Measurements from ENCODE around the gene PRIM2.
"Not testable (repeated sequence)": the region's sequence is repeated elsewhere in the genome, so short reads cannot be mapped to it uniquely, and the experiment has no call there.

PRIM2 gene

DNA sequence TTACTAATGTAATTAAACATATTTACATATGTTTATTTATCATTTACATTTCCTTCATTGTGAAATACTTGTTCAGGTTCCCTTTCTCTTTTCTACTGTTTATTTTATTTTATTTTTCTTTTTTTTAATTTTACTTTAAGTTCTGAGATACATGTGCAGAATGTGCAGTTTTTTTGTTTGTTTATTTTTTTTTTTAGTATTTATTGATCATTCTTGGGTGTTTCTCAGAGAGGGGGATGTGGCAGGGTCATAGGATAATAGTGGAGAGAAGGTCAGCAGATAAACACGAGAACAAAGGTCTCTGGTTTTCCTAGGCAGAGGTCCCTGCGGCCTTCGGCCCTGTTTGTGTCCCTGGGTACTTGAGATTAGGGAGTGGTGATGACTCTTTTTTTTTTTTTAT, 8.7 kb upstream of the PRIM2 start:
- not testable (repeated sequence) for DNase-seq (ENCODE audit: low read depth)

DNA sequence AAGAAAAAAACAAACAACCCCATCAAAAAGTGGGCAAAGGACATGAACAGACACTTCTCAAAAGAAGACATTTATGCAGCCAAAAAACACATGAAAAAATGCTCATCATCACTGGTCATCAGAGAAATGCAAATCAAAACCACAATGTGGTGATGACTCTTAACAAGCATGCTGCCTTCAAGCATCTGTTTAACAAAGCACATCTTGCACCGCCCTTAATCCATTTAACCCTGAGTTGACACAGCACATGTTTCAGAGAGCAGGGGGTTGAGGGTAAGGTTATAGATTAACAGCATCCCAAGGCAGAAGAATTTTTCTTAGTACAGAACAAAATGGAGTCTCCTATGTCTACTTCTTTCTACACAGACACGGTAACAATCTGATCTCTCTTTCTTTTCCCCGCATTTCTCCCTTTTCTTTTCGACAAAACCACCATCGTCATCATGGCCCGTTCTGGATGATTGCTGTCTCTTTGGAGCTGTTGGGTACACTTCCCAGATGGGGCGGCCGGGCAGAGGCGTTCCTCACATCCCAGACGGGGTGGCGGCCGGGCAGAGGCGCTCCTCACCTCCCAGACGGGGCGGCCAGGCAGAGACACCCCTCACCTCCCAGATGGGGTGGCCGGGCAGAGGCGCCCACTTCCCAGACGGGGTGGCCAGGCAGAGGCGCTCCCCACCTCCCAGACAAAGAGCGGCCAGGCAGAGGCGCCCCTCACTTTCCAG, 7.2 kb upstream of the PRIM2 start:
- DNase-seq (ENCODE audit: low read depth): peak; percentile 82

DNA sequence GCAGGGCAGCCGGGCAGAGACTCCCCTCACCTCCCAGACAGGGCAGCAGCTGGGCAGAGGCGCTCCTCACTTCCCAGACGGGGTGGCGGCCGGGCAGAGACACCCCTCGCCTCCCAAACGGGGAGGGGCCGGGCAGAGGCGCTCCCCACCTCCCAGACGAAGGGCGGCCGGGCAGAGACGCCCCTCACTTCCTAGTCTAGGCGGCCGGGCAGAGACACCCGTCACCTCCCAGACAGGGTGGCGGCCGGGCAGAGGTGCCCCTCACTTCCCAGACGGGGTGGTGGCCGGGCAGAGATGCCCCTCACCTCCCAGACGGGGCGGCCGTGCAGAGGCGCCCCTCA, 6.6 kb upstream of the PRIM2 start:
- no peak for DNase-seq (ENCODE audit: low read depth)

- not testable (repeated sequence) for DNase-seq (ENCODE audit: low read depth)
These were observed 6.0 kb upstream of the PRIM2 start for GRCh38 chr6:57311300-57312003.

DNA sequence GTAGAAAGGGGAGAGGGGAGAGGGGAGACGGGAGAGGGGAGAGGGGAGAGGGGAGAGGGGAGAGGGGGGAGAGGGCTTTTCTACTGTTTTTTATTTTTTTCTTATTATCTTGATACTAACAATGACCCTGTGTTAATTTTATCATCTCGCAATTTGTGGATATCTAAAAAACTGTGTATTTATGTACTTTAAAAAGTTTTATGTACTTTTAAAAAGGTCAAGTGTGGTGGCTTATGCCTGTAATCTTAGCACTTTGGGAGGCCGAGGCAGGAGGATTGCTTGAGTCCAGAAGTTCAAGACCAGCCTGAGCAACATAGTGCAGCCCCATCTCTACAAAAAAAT, 5.5 kb upstream of the PRIM2 start:
- DNase-seq (ENCODE audit: low read depth): no peak

DNA sequence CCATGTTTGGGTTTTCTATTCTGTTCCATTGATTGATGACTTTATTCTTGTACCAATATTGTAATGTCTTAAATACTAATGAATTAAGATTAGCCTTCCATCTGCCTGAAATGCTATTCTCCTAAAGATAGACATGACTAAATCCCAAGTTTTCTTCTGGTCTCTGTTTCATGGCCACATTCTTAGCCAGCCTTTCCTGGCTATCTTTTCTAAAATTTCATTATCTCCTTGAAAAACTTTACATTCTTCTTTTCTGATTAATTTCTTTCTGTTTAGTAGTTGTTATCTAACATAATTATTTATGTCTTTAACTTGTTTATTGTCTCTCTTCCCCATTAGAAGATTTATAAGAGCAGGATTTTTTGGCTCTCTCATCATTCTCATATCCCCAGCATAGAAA, 4.4 kb upstream of the PRIM2 start:
- DNase-seq (ENCODE audit: low read depth): no peak

GRCh38 chr6:57313711-57314471, 3.5 kb upstream of the PRIM2 start:
- peak; percentile 99 for DNase-seq (ENCODE audit: low read depth)

DNA sequence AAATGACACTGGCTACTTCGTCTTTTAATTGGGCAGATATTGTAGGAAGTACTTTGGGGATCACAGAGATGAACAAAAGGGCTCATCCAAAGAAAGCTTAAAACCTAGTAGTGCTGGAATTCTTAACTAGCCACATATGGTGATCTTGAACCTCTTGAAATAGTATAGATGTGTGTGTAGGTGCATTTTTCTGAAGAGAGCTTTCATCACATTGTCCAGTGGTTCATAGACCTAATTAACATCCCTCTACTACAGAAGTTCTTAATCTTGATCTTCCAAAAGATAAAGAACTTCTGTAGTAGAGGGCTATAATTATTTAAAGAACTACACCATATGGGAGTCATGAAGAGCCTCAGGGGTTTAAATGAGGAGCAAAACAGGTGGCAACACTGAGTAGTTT, 2.3 kb upstream of the PRIM2 start:
- no peak for DNase-seq (ENCODE audit: low read depth)

GRCh38 chr6:57315851-57316250, 1.6 kb upstream of the PRIM2 start:
- no peak for DNase-seq (ENCODE audit: low read depth)

DNA sequence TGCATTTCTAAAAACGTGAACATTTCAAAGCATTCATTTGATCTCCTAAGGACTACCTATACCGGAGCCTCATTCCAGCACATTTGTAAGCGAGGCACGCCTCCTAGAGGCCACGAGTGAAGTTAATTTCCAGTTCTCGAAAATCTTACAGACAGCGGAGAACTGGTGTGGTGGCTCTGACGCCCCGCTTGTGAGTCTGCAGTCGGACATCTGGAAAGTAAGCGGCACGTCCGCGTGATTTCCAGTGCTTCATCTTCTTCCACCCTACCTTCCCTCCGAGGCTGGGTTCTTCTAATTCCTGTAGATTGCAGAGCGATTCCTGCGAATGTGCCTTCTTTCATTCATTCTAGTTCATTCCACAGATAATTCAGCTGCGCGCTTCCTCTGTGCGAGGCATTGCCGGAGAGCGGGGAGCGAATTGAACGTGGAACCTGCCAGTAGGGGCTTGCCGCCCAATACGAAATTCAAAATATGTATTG, 810 bp upstream of the PRIM2 start:
- peak; percentile 85 for DNase-seq (ENCODE audit: low read depth)

DNA sequence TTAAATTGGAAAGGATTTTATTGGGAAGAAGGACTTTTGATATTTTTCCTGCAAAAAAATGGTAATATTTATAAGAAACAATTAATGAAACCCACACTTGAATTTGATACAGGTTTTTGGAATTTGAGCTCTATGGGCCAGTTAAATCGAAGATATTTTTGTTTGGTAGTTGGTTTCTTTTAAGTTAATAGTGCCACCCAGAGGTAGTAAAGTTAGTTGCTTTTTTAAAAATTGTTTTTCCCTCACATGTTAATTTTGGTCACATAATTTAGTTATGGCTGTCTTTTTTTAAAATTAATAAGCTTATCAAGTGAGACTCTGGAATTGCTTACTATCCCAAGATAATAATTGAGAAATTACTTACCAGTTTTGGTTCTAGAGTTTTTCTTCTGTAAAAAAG, 7.1 kb downstream of the PRIM2 start:
- peak; percentile 34 for DNase-seq (ENCODE audit: low read depth)

DNA sequence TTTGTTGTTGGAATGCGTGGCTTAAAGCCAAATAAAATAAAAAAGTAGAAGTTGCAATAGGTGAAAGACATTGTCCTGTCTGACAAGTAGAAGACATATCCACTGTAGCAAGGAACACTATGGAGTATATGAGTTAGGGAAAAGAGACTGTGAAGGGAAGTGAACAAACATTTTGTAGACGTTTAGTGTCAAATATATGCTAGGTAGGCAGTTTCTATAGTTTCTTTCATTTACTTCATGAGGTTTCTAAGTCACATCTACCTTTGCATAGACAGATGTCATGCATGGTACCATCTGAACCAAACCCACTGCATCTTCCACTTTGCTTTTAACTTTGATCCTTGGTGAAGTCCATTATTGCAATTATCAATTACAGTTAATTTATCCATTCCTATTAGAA, 9.9 kb downstream of the PRIM2 start:
- no peak for DNase-seq (ENCODE audit: low read depth)

DNA sequence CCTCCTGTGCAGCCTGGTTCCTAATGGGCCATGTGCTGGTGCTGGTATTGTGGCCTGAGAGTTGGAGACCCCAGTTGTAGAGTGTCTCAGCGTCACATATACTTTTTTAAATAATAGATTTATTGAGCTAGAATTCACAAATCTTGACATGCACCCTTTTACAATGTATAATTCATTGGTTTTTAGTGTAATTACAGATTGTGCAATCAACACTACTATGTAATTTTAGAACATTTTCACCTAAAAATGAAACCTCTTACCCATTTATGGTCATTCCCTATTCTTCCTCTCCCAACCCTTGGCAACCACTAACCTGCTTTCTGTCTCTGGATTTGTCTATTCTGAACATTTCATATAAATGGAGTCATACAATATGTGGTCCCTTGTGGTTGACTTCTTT, 10.6 kb downstream of the PRIM2 start:
- no peak for DNase-seq (ENCODE audit: low read depth)

GRCh38 chr6:57329933-57330332, 12.5 kb downstream of the PRIM2 start:
- DNase-seq (ENCODE audit: low read depth): no peak

GRCh38 chr6:57342148-57342669, 24.8 kb downstream of the PRIM2 start:
- DNase-seq (ENCODE audit: low read depth): no peak

DNA sequence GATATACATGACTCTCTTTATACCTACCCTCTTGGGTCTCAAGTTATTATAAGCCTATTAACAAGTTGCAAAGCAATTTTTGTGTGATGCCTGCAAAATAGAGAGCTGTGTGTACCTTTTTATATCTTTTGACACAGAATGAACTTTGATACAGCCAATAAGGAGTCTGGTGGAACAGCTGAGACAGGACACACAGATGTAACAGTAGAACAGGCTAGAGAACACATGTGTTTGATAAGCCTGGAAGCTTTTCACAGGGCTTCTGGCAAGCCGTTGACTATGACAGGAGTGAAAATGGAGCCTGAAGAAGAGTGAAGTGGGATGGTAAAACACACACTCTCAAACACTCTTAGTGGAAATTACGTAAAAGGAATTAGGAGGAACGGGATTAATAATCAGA, 25.9 kb downstream of the PRIM2 start:
- DNase-seq (ENCODE audit: low read depth): not testable (repeated sequence)

DNA sequence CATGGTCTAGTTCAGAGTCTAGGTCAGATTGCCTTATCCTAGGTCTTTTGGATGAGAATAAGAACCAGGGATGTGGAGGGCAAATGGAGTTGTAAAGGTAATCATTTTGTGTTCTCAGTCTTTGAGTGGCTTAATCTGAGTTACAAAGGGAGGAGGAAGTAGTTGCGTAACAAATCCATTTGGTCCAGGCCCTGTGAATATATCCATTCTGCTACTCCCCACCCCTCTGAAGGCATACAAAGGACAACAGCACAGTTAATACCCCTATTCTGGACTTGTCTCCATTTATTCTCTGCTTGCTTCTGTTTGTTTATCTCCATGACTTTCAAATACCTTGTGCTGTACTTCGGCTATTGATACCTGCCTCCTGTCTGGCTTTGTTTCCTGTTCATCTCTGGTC, 29.3 kb downstream of the PRIM2 start:
- DNase-seq (ENCODE audit: low read depth): not testable (repeated sequence)

DNA sequence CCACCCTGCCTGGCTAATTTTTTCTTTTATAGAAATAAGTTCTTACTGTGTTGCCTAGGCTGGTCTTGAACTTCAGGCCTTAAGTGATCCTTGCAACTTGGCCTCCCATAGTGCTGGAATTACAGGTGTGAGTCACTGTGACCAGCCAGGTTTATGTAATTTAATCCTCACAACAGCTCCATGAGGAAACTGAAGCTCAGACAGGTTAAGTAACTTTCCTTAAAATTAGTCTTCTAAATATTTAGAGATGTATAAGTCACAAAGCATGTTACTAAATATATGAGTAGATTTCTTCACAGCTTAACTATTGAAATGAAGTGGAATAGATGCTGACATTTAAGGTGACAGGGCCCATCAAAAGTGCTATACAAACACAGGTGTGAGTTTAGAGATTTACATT, 30.2 kb downstream of the PRIM2 start:
- not testable (repeated sequence) for DNase-seq (ENCODE audit: low read depth)

DNA sequence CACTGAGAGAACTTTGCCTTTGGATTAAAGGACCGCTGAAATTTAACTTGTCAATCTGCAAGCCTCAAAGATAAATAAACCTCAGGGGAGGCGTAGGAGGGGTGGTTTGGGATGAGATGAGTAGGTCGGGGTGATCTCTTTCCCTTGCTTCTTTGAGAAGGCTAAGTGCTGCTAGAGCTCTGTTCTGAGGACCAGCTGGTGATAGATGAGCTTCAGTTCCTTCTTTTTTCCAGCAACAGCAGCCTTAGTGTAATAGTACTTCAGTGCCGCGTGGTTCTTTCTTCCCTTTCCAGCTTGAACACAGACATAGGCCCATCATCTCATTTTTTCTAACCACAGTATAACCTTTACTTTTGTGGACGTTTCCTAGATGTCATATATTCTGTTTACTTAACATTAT, 33.0 kb downstream of the PRIM2 start:
- not testable (repeated sequence) for DNase-seq (ENCODE audit: low read depth)

- peak; percentile 22 for DNase-seq (ENCODE audit: low read depth)
These were observed 35.2 kb downstream of the PRIM2 start for GRCh38 chr6:57352596-57352995.

DNA sequence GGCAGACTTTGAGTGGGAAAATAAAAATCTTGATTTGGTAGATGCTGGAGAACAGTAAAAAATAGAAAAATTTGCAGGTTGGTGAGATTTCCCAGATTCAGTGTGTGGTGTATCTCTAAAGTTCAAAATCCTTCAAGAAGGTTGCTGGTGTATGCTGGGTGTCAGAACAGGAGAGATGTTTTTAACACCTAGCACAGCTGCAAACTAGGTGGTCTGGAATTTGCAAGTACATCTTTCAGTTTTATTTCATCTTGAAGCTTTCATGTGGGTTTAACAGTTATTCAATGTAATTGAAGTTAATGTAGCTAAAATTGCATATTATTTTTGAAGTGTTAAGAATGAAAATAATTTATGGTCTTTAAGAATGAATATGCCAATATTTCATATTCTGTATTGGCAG, 40.9 kb downstream of the PRIM2 start:
- DNase-seq (ENCODE audit: low read depth): not testable (repeated sequence)

DNA sequence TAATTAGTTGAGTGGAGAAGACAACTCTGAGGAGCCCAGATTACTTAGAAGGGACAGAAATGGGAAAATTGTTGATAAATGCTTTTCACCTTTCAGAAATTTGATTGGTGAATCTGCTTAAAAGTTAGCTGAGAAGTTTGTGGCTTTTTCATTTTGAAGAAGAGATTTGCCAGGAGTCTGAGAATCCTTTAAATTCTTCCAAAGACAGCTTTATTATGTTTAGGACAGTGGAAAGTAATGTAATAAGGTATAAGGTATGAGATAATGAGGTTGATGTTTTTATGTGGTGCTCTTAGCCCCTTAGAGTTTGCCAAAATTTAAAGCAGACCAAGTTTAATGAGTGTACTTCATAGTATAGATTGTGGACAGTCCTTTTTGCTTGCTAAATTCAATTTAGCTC, 42.3 kb downstream of the PRIM2 start:
- not testable (repeated sequence) for DNase-seq (ENCODE audit: low read depth)

DNA sequence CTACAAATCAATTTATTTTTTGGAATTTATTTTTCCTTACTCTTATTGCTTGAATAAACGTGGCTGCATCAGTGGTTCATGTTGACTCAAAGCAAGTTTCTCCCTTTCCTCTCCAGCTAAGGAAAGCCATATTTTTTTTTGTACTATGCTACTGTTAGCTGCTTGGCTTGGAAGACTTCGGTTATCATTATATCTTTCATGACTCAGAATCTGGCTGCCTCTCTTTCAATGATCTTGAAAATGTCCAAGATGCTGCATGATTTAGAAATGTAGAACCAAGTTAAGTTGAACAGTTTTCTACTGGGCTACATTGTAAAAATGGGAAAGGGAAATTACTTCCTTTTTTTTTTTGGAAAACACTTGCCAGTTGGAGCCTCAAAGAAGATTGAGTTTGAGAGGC, 44.9 kb downstream of the PRIM2 start:
- not testable (repeated sequence) for DNase-seq (ENCODE audit: low read depth)
